Immature natural killer cell (primary cell): ENCODE data around the gene RIC8B. TPM values are rescaled to one million over a fixed set of nuclear protein-coding genes. Genes with fewer than 3 reads are reported as not detected.
A peak's percentile ranks its signal among the peaks of the same experiment; 100 is the strongest.

ENCODE experiments used
- DNase-seq, 3 donors: peaks; one replicate each; pipeline ENCODE4 v3.0.0; 2022; ENCODE audit warnings: mixed read lengths in 1 of 3
- H3K27ac Mint-ChIP-seq, 6 donors: one replicate each; pipeline ENCODE4 v1.8.0; 2020; ENCODE audit warnings: mixed read lengths in 6 of 6, mild to moderate bottlenecking in 5 of 6, inconsistent platforms in 4 of 6, moderate library complexity in 3 of 6
- H3K27me3 Mint-ChIP-seq, 3 donors: one replicate each; pipeline ENCODE4 v1.8.0; 2020 to 2021; ENCODE audit warnings: low read depth in 3 of 3, mild to moderate bottlenecking in 3 of 3, mixed read lengths in 3 of 3, moderate library complexity in 3 of 3, inconsistent platforms in 1 of 3
- H3K36me3 Mint-ChIP-seq, 3 donors: one replicate each; pipeline ENCODE4 v1.8.0; 2020; ENCODE audit warnings: mixed read lengths in 3 of 3, inconsistent platforms in 2 of 3, mild to moderate bottlenecking in 2 of 3
- H3K4me1 Mint-ChIP-seq, 2 donors: one replicate each; pipeline ENCODE4 v1.8.0; 2020; ENCODE audit warnings: inconsistent platforms in 2 of 2, mild to moderate bottlenecking in 2 of 2, mixed read lengths in 2 of 2, moderate library complexity in 1 of 2
- H3K4me3 Mint-ChIP-seq, 5 donors: one replicate each; pipeline ENCODE4 v1.8.0; 2020; ENCODE audit warnings: mild to moderate bottlenecking in 5 of 5, mixed read lengths in 5 of 5, inconsistent platforms in 3 of 5, moderate library complexity in 3 of 5
- H3K9me3 Mint-ChIP-seq, 6 donors: one replicate each; pipeline ENCODE4 v1.8.0; 2020; ENCODE audit warnings: mild to moderate bottlenecking in 6 of 6, mixed read lengths in 6 of 6, inconsistent platforms in 4 of 6, moderate library complexity in 3 of 6
- polyA plus RNA-seq, 3 donors: library from polyadenylated mRNA; unstranded; fragments of 300-500 nt; fragmentation: Illumina TruSeq; gene quantifications; one replicate each; pipeline ENCODE4 v1.2.3, GENCODE V29; 2021

The RIC8B gene
- polyA plus RNA-seq, 3 donors from 2014 or later = 1.8 to 5.0 (median 4.4) TPM

- peaks cover 4 to 23% (median 4%) of the 10 kb centered on the region in 3 donors for H3K27me3 Mint-ChIP-seq
- no peak for DNase-seq
- no peaks in the 10 kb centered on the region for H3K9me3 Mint-ChIP-seq
- H3K4me3 Mint-ChIP-seq = no peak overlapping the region
- H3K36me3 Mint-ChIP-seq = no peaks in the 10 kb centered on the region
- H3K27ac Mint-ChIP-seq = no peak overlapping the region
- peaks cover 5 to 7% of the 10 kb centered on the region in 2 donors for H3K4me1 Mint-ChIP-seq
Observed at GRCh38 chr12:106897981-106898901, 123.8 kb downstream of the RIC8B start.

GRCh38 chr12:106900554-106900953, 126.1 kb downstream of the RIC8B start:
- Mint-ChIP-seq H3K27me3 (peaks cover 3 to 28% (median 4%) of the 10 kb centered on the region in 3 donors), H3K36me3 (no peaks in the 10 kb centered on the region), H3K4me1 (peaks cover 7 to 12% of the 10 kb centered on the region in 2 donors), H3K9me3 (no peaks in the 10 kb centered on the region), H3K27ac (no peak overlapping the region), H3K4me3 (no peak overlapping the region)
- DNase-seq = no peak

- Mint-ChIP-seq H3K4me3 (no peak overlapping the region), H3K27ac (no peak overlapping the region), H3K9me3 (no peaks in the 10 kb centered on the region), H3K27me3 (peaks cover 3 to 28% (median 4%) of the 10 kb centered on the region in 3 donors), H3K36me3 (no peaks in the 10 kb centered on the region), H3K4me1 (peaks cover 7 to 12% of the 10 kb centered on the region in 2 donors)
- DNase-seq = no peak
Observed at GRCh38 chr12:106901276-106901675, 126.8 kb downstream of the RIC8B start.

- Mint-ChIP-seq H3K9me3 (no peaks in the 10 kb centered on the region), H3K4me1 (peaks cover 7 to 12% of the 10 kb centered on the region in 2 donors), H3K36me3 (no peaks in the 10 kb centered on the region), H3K4me3 (no peak overlapping the region), H3K27me3 (peaks cover 3 to 30% (median 7%) of the 10 kb centered on the region in 3 donors), H3K27ac (no peak overlapping the region)
- DNase-seq = no peak
Observed at GRCh38 chr12:106902053-106902452, 127.6 kb downstream of the RIC8B start.

- H3K27me3 Mint-ChIP-seq = peaks cover 3 to 30% (median 7%) of the 10 kb centered on the region in 3 donors
Observed at GRCh38 chr12:106903241-106903945, 128.9 kb downstream of the RIC8B start.

GRCh38 chr12:106906715-106907114, 132.2 kb downstream of the RIC8B start:
- H3K4me1 Mint-ChIP-seq = peaks cover 22 to 26% of the 10 kb centered on the region in 2 donors
- peaks cover 3 to 13% (median 5%) of the 10 kb centered on the region in 3 donors for H3K27me3 Mint-ChIP-seq
- no peak for DNase-seq
- no peak overlapping the region for H3K27ac Mint-ChIP-seq
- H3K4me3 Mint-ChIP-seq = no peak overlapping the region
- H3K9me3 Mint-ChIP-seq = no peaks in the 10 kb centered on the region
- H3K36me3 Mint-ChIP-seq = no peaks in the 10 kb centered on the region

More at GRCh38 chr12:106903241-106903945, 128.9 kb downstream of the RIC8B start:
- peak; percentile 31 to 41 (median 35) for DNase-seq
- Mint-ChIP-seq H3K9me3 (no peaks in the 10 kb centered on the region), H3K36me3 (no peaks in the 10 kb centered on the region), H3K4me1 (peaks cover 7 to 12% of the 10 kb centered on the region in 2 donors), H3K4me3 (peak overlapping the region in 4 of 5 donors; percentile 34 to 46 (median 40)), H3K27ac (no peak overlapping the region)

- no peak overlapping the region for H3K4me3 Mint-ChIP-seq
- H3K4me1 Mint-ChIP-seq = peaks cover 22 to 26% of the 10 kb centered on the region in 2 donors
- peaks cover 3 to 13% (median 3%) of the 10 kb centered on the region in 3 donors for H3K27me3 Mint-ChIP-seq
- no peak overlapping the region for H3K27ac Mint-ChIP-seq
- no peaks in the 10 kb centered on the region for H3K36me3 Mint-ChIP-seq
- no peak for DNase-seq
- no peaks in the 10 kb centered on the region for H3K9me3 Mint-ChIP-seq
Observed at GRCh38 chr12:106907411-106907810, 132.9 kb downstream of the RIC8B start.

GRCh38 chr12:106907846-106908245, 133.4 kb downstream of the RIC8B start:
- Mint-ChIP-seq H3K27ac (no peak overlapping the region), H3K9me3 (no peaks in the 10 kb centered on the region)

GRCh38 chr12:106908561-106908960, 134.1 kb downstream of the RIC8B start:
- Mint-ChIP-seq H3K4me1 (peaks cover 15 to 16% of the 10 kb centered on the region in 2 donors), H3K4me3 (no peak overlapping the region), H3K27ac (peak overlapping the region in 1 of 6 donors; percentile 41), H3K9me3 (no peaks in the 10 kb centered on the region), H3K36me3 (no peaks in the 10 kb centered on the region), H3K27me3 (peaks cover 3 to 7% (median 3%) of the 10 kb centered on the region in 3 donors)
- no peak for DNase-seq

More at GRCh38 chr12:106907846-106908245, 133.4 kb downstream of the RIC8B start:
- no peak overlapping the region for H3K4me3 Mint-ChIP-seq
- DNase-seq = no peak
- no peaks in the 10 kb centered on the region for H3K36me3 Mint-ChIP-seq
- H3K27me3 Mint-ChIP-seq = peaks cover 3 to 10% (median 3%) of the 10 kb centered on the region in 3 donors
- H3K4me1 Mint-ChIP-seq = peaks cover 22 to 23% of the 10 kb centered on the region in 2 donors

- peak overlapping the region in 3 of 5 donors; percentile 30 to 71 (median 46) for H3K4me3 Mint-ChIP-seq
- no peaks in the 10 kb centered on the region for H3K9me3 Mint-ChIP-seq
- peaks cover 2 to 3% (median 3%) of the 10 kb centered on the region in 3 donors for H3K27me3 Mint-ChIP-seq
- DNase-seq = peak in 1 of 3 donors; percentile 11
- peak overlapping the region in 2 of 6 donors; percentile 47 to 71 for H3K27ac Mint-ChIP-seq
- H3K36me3 Mint-ChIP-seq = no peaks in the 10 kb centered on the region
- H3K4me1 Mint-ChIP-seq = peaks cover 22% of the 10 kb centered on the region in 2 donors
Observed at GRCh38 chr12:106910202-106910601, 135.7 kb downstream of the RIC8B start.

GRCh38 chr12:106911581-106911980, 137.1 kb downstream of the RIC8B start:
- Mint-ChIP-seq H3K9me3 (no peaks in the 10 kb centered on the region), H3K27me3 (peaks cover 2 to 3% (median 3%) of the 10 kb centered on the region in 3 donors), H3K27ac (no peak overlapping the region), H3K4me1 (peaks cover 28 to 30% of the 10 kb centered on the region in 2 donors), H3K36me3 (no peaks in the 10 kb centered on the region), H3K4me3 (no peak overlapping the region)
- no peak for DNase-seq

- no peaks in the 10 kb centered on the region for H3K9me3 Mint-ChIP-seq
- H3K4me3 Mint-ChIP-seq = no peak overlapping the region
Observed at GRCh38 chr12:106913456-106913855, 139.0 kb downstream of the RIC8B start.

GRCh38 chr12:106914796-106915634, 140.5 kb downstream of the RIC8B start:
- peak in 1 of 3 donors; percentile 14 for DNase-seq
- peak overlapping the region in 1 of 5 donors; percentile 22 for H3K4me3 Mint-ChIP-seq

More at GRCh38 chr12:106913456-106913855, 139.0 kb downstream of the RIC8B start:
- Mint-ChIP-seq H3K27me3 (peaks cover 0 to 4% (median 3%) of the 10 kb centered on the region in 3 donors), H3K4me1 (peaks cover 28 to 30% of the 10 kb centered on the region in 2 donors), H3K27ac (no peak overlapping the region), H3K36me3 (no peaks in the 10 kb centered on the region)
- no peak for DNase-seq

More at GRCh38 chr12:106914796-106915634, 140.5 kb downstream of the RIC8B start:
- Mint-ChIP-seq H3K9me3 (no peaks in the 10 kb centered on the region), H3K36me3 (no peaks in the 10 kb centered on the region), H3K4me1 (peaks cover 26 to 30% of the 10 kb centered on the region in 2 donors), H3K27ac (peak overlapping the region in 4 of 6 donors; percentile 36 to 81 (median 59)), H3K27me3 (peaks cover 0 to 3% (median 3%) of the 10 kb centered on the region in 3 donors)
